IPS-NIHi7 (cell line): Measurements from ENCODE around the gene POLR1C.
A peak's percentile ranks its signal among the peaks of the same experiment; 100 is the strongest.
"Not testable (repeated sequence)": the region's sequence is repeated elsewhere in the genome, so short reads cannot be mapped to it uniquely, and the experiment has no call there.

Experiments
- DNase-seq: peaks from one replicate; pipeline ENCODE4 v3.0.0; 2012; ENCODE audit warnings: mixed read lengths; ENCODE audit errors: extremely low spot score

The POLR1C gene

GRCh38 chr6:43492673-43493072, 24.2 kb upstream of the POLR1C start:
- DNase-seq = peak; percentile 34

GRCh38 chr6:43493230-43493629, 23.7 kb upstream of the POLR1C start:
- no peak for DNase-seq

GRCh38 chr6:43493833-43494232, 23.1 kb upstream of the POLR1C start:
- DNase-seq = no peak

- DNase-seq = no peak
These were observed 22.6 kb upstream of the POLR1C start for GRCh38 chr6:43494321-43494720.

GRCh38 chr6:43494766-43495165, 22.1 kb upstream of the POLR1C start:
- DNase-seq = no peak

- DNase-seq = no peak
These were observed 21.4 kb upstream of the POLR1C start for GRCh38 chr6:43495409-43495941.

GRCh38 chr6:43496370-43497128, 20.3 kb upstream of the POLR1C start:
- DNase-seq = peak; percentile 86

GRCh38 chr6:43497129-43497396, 19.8 kb upstream of the POLR1C start:
- DNase-seq = no peak

GRCh38 chr6:43497689-43498088, 19.2 kb upstream of the POLR1C start:
- DNase-seq = no peak

GRCh38 chr6:43498291-43498690, 18.6 kb upstream of the POLR1C start:
- not testable (repeated sequence) for DNase-seq

GRCh38 chr6:43499028-43499815, 17.7 kb upstream of the POLR1C start:
- no peak for DNase-seq

- DNase-seq = no peak
These were observed 16.0 kb upstream of the POLR1C start for GRCh38 chr6:43500921-43501320.

GRCh38 chr6:43502666-43503065, 14.2 kb upstream of the POLR1C start:
- DNase-seq = no peak

GRCh38 chr6:43503443-43503842, 13.4 kb upstream of the POLR1C start:
- no peak for DNase-seq

GRCh38 chr6:43504756-43505593, 11.9 kb upstream of the POLR1C start:
- no peak for DNase-seq

- DNase-seq = no peak
These were observed 11.2 kb upstream of the POLR1C start for GRCh38 chr6:43505718-43506117.

- DNase-seq = no peak
These were observed 10.7 kb upstream of the POLR1C start for GRCh38 chr6:43506171-43506570.

GRCh38 chr6:43506667-43507471, 10.0 kb upstream of the POLR1C start:
- DNase-seq = peak; percentile 85

- DNase-seq = no peak
These were observed 8.3 kb upstream of the POLR1C start for GRCh38 chr6:43508481-43509141.

GRCh38 chr6:43509142-43509983, 7.5 kb upstream of the POLR1C start:
- DNase-seq = no peak
